GM18526 (cell line): ENCODE results near the gene MORN1.

Experiments used
- POLR2A ChIP-seq: IDR thresholded peaks from 3 replicates; pipeline ENCODE4 v1.6.1; 2011; ENCODE audit not compliant: insufficient read length; ENCODE audit errors: extremely low read depth

Gene MORN1

GRCh38 chr1:2320760-2321667 lies 70.3 kb downstream of the MORN1 start:
- no peak for TF ChIP-seq POLR2A

GRCh38 chr1:2320006-2320405 lies 71.3 kb downstream of the MORN1 start:
- no peak for TF ChIP-seq POLR2A

- no peak for TF ChIP-seq POLR2A
Observed at GRCh38 chr1:2319291-2319690, 72.1 kb downstream of the MORN1 start.

GRCh38 chr1:2318314-2319278 lies 72.8 kb downstream of the MORN1 start:
- TF ChIP-seq POLR2A, result no peak

GRCh38 chr1:2317230-2318065 lies 73.9 kb downstream of the MORN1 start:
- no peak for TF ChIP-seq POLR2A

GRCh38 chr1:2316451-2316961 lies 74.8 kb downstream of the MORN1 start:
- TF ChIP-seq POLR2A, result no peak

GRCh38 chr1:2315674-2316450 lies 75.5 kb downstream of the MORN1 start:
- no peak for TF ChIP-seq POLR2A

- TF ChIP-seq POLR2A, result no peak
Observed at GRCh38 chr1:2314803-2315673, 76.3 kb downstream of the MORN1 start.

GRCh38 chr1:2314273-2314802 lies 77.0 kb downstream of the MORN1 start:
- TF ChIP-seq POLR2A, result no peak

GRCh38 chr1:2313651-2314261 lies 77.6 kb downstream of the MORN1 start:
- no peak for TF ChIP-seq POLR2A

GRCh38 chr1:2312515-2313301 lies 78.6 kb downstream of the MORN1 start:
- TF ChIP-seq POLR2A, result no peak

GRCh38 chr1:2312160-2312514 lies 79.2 kb downstream of the MORN1 start:
- TF ChIP-seq POLR2A, result no peak
